Breast epithelium (tissue), 3 donors: ENCODE data around the gene IL17RD.

ENCODE experiments used
- CTCF ChIP-seq, 3 donors: fragments of 450-650 bp; IDR thresholded peaks; one replicate each; pipeline ENCODE4 v1.5.1; 2016 to 2017; ENCODE audit warnings: antibody characterized with exemption in 3 of 3, mild to moderate bottlenecking in 3 of 3, moderate library complexity in 3 of 3
- POLR2A ChIP-seq: fragments of 450-650 bp; IDR thresholded peaks from one replicate; pipeline ENCODE4 v1.6.1; 2016; ENCODE audit warnings: antibody characterized with exemption, mild to moderate bottlenecking, moderate library complexity

DNA sequence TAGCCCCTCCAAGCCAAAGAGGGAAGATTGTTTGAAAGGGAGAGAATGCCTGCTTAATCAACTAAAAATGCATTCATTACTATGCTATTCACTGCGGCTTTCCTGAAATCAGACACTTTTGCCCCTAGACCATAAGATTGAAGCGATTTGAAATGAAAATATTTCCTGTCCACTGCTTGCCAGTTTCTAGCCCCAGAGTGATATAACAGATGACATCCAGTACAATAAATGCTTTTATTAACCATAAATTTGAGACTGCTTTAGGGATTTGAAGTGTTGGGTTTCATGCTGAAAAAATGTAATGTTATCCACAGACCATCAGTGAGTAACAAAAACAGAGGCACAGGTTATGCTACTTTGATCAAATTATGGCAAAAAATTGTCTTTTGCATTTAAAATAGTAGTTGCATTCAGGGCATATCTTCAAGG is 14.1 kb downstream of the IL17RD start:
- no peak for TF ChIP-seq CTCF (IDR thresholded peaks at IDR 0.05)
- no peak for TF ChIP-seq POLR2A
